AG04450 (cell line): ENCODE data around the gene CYB561. TPM values are rescaled to one million over a fixed set of nuclear protein-coding genes. Genes with fewer than 3 reads are reported as not detected.

Experiments used
- CTCF ChIA-PET: fragments of 300-600, 350-600 bp; formaldehyde crosslinking; extraction: SDS; loops from one replicate; lab custom pipeline; 2022; ENCODE audit warnings: antibody characterized with exemption, inconsistent platforms; lab: Charles Lee
- POLR2A ChIA-PET: fragments of 350-600 bp; formaldehyde crosslinking; extraction: SDS; loops from one replicate; lab custom pipeline; 2021; ENCODE audit warnings: antibody characterized with exemption, inconsistent platforms; lab: Yijun Ruan, JAX
- DNase-seq: peaks from one replicate; pipeline ENCODE4 v3.0.0-alpha.2; 2011; ENCODE audit warnings: low read depth, low spot score
- H3K27ac ChIP-seq: one replicate; pipeline ENCODE4 v1.5.1; 2012; ENCODE audit warnings: low read depth, low read length, control low read depth
- H3K27me3 ChIP-seq: one replicate; pipeline ENCODE4 v1.6.0; 2012; ENCODE audit warnings: low read length; ENCODE audit not compliant: control insufficient read depth, insufficient read depth
- H3K4me3 ChIP-seq: 2 replicates; pipeline ENCODE4 v1.5.1; 2011; ENCODE audit warnings: mild to moderate bottlenecking, low read depth, low read length, control low read depth
- H3K9me3 ChIP-seq: 2 replicates; pipeline ENCODE4 v1.5.1; 2012; ENCODE audit warnings: low read length; ENCODE audit not compliant: control insufficient read depth, insufficient read depth
- CTCF ChIP-seq: IDR thresholded peaks from 2 replicates; pipeline ENCODE4 v1.5.1; 2011; ENCODE audit warnings: low read depth, low read length, control low read depth, inconsistent platforms
- polyA plus RNA-seq: library from polyadenylated mRNA; depleted of rRNA; stranded (reverse); fragments of >200 nt; gene quantifications from 2 replicates; pipeline ENCODE4 v1.2.3, GENCODE V29; 2011

The CYB561 gene
- polyA plus RNA-seq, 1 experiment: 4.9 TPM

GRCh38 chr17:63489291-63489690 lies 43.2 kb upstream of the CYB561 start:
- H3K27ac ChIP-seq: no peak overlapping the region
- peaks cover 8% of the 10 kb centered on the region for H3K27me3 ChIP-seq
- CTCF ChIA-PET: no interaction called here
- no peaks in the 10 kb centered on the region; the same call in 1 of the 2 replicates for H3K9me3 ChIP-seq
- TF ChIP-seq CTCF: no peak
- no peak for DNase-seq
- POLR2A ChIA-PET: no interaction called here
- no peak overlapping the region for H3K4me3 ChIP-seq

- no peak overlapping the region for H3K27ac ChIP-seq
- TF ChIP-seq CTCF: no peak
- peaks cover 8% of the 10 kb centered on the region for H3K27me3 ChIP-seq
- no peak for DNase-seq
- no peak overlapping the region for H3K4me3 ChIP-seq
- ChIA-PET POLR2A (no interaction called here), CTCF (interaction anchor here (1.9 kb wide), 1 partner anchor 9 kb away, joined by 5 read pairs; no protein-coding TSS in a partner anchor)
- H3K9me3 ChIP-seq: no peaks in the 10 kb centered on the region; the same call in 1 of the 2 replicates
Measured at GRCh38 chr17:63488851-63489250, 42.7 kb upstream of the CYB561 start.

- ChIA-PET POLR2A (no interaction called here), CTCF (interaction anchor here (1.7 to 1.9 kb wide), 2 partner anchors 7 to 9 kb away, joined by 5 read pairs; no protein-coding TSS in a partner anchor)
- no peak overlapping the region for H3K27ac ChIP-seq
- no peak overlapping the region for H3K4me3 ChIP-seq
- no peaks in the 10 kb centered on the region; the same call in 1 of the 2 replicates for H3K9me3 ChIP-seq
- TF ChIP-seq CTCF: no peak
- DNase-seq: no peak
- peaks cover 5% of the 10 kb centered on the region for H3K27me3 ChIP-seq
Measured at GRCh38 chr17:63487014-63487339, 40.9 kb upstream of the CYB561 start.

- POLR2A ChIA-PET: no interaction called here
- CTCF ChIA-PET: interaction anchor here (1.7 kb wide), 1 partner anchor 8 kb away, joined by 5 read pairs; no protein-coding TSS in a partner anchor
Measured at GRCh38 chr17:63486317-63487013, 40.4 kb upstream of the CYB561 start.

More at GRCh38 chr17:63486317-63487013, 40.4 kb upstream of the CYB561 start:
- Histone ChIP-seq H3K9me3 (no peaks in the 10 kb centered on the region; the same call in 1 of the 2 replicates), H3K4me3 (no peak overlapping the region), H3K27ac (no peak overlapping the region), H3K27me3 (peaks cover 4% of the 10 kb centered on the region)
- no peak for DNase-seq
- no peak for TF ChIP-seq CTCF
